ENCODE results near the gene RBPJL.

Gene RBPJL, protein sequence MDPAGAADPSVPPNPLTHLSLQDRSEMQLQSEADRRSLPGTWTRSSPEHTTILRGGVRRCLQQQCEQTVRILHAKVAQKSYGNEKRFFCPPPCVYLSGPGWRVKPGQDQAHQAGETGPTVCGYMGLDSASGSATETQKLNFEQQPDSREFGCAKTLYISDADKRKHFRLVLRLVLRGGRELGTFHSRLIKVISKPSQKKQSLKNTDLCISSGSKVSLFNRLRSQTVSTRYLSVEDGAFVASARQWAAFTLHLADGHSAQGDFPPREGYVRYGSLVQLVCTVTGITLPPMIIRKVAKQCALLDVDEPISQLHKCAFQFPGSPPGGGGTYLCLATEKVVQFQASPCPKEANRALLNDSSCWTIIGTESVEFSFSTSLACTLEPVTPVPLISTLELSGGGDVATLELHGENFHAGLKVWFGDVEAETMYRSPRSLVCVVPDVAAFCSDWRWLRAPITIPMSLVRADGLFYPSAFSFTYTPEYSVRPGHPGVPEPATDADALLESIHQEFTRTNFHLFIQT

DNA sequence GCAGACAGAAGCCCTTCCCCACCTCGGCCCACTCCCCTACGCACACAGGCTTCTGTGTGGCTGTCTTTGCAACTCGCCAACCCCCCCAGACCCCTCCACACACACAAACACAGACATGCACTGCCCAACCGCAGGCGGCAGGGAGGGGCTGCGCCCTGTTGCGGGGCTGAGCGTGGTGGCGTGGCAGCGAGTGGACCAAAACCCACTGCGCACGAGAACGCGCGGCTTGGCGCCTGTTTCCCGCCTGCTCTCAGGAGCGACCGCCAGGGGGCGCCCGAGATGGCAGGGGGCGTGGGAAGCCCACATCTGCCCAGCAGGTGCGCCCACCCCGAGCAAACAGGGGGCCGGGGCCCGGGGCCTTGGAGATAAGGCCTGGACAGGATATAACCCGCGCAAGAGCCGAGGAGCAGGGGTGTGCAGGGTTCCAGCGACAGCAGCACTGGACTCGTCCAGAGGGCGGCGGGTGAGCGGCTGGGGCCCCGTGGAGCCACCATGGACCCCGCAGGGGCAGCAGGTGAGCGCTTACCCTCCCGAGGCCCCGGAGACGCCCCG is at the start of gene RBPJL:
Gene RBPJL (plus strand): TSS at position 410 of the 552 bp plus-strand sequence. CDS start 83 bp downstream, at position 493.
- DNase-seq (ENCODE audit: low spot score) = peak; percentile 73

DNA sequence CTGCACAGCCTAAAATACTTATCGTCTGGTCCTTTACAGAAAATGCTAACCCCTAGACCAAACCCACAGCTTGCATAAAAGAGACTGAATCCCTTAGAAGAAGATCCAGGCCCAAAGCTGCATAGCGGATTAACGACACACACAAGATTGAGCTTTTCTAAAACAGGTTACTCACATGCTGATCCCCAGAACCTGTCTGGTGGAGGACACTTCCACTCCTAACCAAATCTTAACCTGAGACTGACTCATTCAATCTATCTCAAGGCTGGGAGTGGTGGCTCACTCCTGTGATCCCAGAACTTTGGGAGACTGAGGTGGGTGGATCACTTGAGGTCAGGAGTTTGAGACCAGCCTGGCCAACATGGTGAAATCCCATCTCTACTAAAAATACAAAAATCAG is 49.5 kb upstream of the RBPJL start:
- DNase-seq (ENCODE audit: low spot score) = no peak

DNA sequence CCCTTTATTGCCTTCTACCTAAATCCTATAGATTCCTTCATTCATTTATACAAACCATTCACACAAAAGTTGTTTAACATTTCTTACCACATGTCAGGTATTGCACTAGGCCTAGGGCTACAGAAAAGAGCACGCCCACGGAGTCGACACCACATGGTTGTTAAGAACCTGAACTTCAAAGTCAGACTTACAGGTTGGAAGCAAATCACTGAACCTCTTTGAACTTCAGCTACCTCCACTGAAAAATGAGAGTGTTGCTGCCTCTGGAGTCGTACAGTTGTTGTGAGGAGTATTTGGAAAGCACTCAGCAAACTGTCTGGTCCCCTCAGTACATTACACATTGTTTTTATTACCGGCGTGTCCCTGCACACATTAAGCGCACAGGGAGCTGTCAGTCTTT is 48.9 kb upstream of the RBPJL start:
- DNase-seq (ENCODE audit: low spot score) = no peak

DNA sequence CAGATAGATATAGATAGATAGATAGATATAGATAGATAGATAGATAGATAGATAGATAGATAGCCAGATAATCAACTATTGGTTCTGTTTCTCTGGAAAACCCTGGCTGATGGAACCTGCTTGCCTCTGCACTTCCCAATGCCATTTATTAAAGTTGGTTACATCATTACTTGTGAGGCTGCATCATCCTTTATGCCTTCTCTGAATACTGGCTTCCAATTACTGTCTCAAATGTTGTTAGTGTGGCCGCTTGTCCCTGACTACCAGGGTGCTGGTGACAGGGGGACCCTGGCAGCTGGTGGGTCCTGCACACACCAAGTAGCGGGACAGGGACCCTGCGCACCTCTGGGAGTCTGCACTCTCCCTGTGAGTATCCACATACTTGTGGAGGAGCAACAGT is 48.4 kb upstream of the RBPJL start:
- no peak for DNase-seq (ENCODE audit: low spot score)

DNA sequence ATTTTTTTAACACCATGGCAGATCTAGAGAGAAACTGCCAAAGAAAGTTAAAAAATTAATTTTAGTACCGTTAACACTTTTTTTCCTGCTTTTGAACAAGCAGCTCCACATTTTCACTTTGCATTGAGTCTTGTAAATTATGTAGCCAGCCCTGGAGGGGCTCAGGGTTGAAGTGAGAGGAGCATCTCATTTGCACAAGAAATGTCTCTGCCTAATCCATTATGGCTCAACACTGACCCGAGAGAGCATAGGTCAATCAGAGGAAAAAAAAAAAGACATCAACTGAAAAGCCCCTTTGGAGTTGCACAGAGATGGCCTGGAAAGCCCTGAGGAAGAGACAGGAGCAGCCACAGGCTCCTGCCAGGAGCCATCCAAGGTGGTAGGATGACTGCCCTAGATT is 48.0 kb upstream of the RBPJL start:
- DNase-seq (ENCODE audit: low spot score) = no peak

DNA sequence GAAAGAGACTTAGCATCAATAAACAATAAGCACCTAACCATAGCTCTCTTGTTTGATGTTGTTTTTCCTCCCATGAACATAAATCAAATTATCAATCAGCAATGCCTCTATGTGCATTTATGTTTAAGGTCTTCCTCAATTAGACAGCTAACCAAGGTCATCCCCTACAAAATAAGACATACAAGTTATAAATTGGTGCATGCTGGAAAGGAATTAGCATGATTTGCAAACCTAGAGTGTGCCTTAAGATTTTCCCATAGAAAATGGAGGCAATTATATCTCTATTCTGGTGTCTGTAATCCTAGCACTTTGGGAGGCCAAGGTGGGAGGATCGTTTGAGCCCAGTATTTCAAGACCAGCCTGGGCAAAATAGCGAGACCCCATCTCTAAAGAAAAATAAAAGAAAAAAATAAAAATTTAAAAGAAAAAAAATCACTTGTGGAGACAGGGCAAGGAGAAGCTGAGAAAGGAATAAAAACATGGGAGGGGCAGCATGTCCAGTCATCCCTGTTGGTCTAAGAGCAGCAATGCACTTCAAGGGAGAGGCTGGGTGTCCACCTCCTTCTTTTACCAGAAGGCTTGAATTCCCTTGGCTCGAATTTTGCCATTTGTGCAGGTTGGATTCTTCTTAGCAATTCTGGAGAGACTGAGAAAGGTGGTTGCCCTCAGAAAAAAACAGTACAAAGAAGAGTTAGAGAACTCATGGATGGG is 42.9 kb upstream of the RBPJL start:
- no peak for DNase-seq (ENCODE audit: low spot score)

DNA sequence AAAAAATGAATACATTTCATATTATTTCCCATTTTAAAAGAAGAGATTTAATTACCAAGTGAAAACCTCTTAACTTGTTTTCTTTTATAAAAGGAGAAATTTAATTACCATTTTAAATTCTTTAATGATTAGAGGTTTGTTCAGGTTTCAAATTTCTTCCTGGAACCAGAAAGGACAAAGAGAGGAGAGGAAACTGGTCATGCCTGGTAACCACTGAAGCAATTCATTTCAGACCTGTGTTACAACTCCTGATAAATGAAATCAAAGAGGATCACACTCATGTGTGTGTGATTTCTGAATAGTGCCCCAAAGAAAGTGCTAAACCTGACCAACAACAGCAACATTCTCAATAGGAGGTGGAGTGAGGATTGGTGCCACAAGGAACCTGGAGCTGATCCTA is 39.7 kb upstream of the RBPJL start:
- DNase-seq (ENCODE audit: low spot score) = no peak

DNA sequence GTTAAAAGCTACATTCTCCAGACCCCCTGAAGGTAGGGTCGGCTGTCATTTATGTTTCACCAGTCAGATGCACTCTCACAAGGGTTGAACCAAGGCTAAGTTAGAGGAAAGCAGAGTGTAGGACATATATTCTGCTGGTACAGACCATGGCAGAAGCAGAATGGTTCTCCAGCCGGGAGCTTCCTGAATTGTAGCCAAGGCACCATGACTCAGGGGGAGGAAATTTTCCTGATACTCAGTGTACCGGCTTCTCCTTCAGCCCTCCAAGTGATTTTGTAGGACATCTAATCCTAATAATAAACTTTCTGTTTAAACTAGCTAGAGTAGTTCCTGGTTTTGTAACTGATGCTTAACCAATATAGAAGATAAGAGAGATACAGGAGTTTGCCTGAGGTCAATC is 38.1 kb upstream of the RBPJL start:
- DNase-seq (ENCODE audit: low spot score) = no peak

DNA sequence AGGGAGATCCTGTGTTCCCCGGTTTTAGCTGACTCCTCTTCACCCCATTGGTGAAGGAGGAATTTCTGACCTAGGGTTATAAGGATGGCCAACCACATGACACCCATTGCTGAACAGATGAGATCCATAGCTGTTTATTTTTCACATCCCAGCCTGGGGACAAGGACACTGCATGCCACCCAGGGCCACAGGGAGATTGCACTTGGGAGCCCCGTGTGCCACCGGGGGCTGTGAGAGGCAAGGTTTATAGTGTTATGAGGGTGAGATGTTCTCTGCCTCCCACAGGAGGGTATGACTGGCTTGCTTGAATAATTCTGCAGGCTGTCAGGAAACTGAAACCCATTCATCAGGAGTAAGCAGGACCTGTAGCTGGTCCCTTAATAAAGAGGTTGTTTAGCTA is 37.6 kb upstream of the RBPJL start:
- no peak for DNase-seq (ENCODE audit: low spot score)

DNA sequence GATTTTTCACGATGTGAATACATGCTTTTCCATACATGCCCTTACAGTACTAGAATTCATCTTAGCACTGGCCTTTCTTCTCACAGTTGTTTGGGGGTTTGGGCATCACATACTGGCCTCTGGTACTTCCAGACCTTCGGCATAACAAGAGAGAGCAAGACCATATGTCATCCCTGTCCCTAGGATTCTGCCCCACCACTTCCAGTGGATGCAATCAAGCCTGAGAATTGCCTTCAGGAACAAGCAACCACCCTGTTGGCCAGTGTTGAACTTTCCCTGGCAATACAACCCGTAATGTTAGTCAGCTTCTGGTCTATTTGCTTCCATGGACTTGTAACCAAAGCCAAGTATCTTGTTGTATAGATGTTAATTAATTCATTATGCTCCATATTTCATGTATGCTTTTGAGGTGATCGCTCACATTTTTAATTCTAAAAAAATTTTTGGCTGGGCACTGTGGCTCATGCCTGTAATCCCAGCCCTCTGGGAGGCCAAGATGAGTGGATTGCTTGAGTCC is 36.8 kb upstream of the RBPJL start:
- DNase-seq (ENCODE audit: low spot score) = no peak

DNA sequence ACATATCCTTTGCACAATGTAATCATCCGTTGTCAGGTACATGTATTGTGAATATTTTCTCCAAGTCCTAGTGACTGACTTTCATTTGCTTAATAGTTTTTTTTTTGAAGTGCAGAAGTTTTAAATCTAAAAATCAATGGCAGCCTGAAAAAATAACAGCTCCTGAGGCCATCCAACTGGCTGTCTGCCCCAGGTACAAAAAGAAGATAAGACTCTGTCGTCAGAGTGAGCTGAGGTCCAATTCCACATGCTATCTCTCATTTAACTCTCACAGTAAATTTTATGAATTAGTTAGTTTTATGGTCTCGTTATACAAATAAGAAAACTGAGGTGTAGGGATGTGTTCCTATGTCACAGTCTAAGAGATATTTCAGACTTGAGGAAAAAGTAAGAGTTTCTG is 31.3 kb upstream of the RBPJL start:
- DNase-seq (ENCODE audit: low spot score) = no peak

DNA sequence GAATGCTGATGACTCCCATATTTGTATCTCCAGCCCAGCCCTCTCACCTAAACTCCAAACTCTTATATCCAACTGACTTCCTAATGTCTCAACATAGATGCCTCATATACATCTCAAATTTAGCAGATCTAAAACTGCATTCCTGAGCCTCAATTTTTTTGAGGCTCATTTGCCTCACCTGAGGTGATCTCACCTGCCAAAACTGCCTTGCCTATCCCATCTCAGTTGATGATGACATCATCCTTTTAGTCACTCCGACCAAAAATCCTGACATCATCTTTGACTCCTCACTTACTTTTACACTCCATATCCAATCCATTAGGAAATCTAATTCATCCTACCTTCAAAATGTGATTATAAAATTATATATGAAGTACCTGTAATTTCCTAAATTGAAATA is 26.6 kb upstream of the RBPJL start:
- DNase-seq (ENCODE audit: low spot score) = no peak

DNA sequence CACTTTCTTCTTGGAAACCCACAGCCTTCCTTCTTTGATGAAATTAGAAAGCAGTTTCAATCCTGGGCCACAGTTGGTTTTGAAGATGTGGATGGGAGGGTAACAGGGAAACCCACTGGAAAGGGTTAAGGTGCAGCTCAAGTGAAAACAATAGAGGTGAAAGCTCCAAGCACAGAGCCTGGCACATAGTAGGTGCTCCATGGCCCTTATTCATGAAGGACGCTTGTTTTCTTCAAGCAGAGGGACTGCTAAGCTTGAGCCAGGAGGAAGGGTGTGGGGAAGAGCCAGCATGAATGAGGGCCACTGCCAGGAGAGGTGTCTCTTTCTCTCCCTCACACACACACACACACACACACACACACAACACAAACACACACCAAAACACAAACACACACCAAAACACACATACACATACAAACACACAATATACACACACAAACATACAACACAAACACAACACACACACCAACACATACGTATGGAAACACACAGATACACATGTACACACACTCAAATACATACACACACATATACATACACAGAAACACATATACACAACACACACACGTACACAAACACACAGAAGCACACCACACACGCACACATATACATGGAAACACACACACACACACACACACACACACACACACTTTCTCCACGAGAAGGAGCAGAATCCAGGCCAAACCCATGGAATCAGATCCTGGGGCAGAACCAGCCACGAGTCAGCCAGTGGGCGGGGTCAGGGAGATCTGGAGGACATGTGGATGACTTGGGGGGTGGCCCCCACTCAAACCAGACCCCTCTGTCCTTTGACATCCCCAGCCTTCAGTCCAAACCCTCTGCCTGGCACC is 23.7 kb upstream of the RBPJL start:
- no peak for DNase-seq (ENCODE audit: low spot score)

DNA sequence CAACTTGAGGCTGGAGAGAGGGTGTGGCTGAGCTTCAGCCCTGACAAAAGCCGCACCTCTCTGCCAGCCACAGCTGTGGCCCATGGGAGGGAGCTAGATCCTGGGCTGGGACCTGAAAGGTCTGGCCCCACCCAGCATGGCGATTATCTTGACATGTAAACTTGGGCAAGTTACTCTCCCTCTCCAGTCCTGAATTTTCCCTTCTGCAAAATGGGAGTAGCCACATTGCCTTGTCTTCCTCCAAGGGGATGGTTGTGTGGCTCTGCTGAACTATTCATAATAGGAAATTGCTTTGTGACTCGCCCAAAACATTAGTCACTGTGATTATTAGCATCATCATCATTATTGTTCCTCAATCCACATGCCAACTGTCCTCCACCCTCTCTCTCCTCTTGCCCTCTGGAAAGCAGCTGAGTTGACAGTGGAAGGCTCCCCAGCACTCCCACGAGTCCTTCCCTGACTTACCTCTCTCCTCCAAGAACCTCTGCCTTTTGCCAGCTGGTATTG is 23.0 kb upstream of the RBPJL start:
- no peak for DNase-seq (ENCODE audit: low spot score)

DNA sequence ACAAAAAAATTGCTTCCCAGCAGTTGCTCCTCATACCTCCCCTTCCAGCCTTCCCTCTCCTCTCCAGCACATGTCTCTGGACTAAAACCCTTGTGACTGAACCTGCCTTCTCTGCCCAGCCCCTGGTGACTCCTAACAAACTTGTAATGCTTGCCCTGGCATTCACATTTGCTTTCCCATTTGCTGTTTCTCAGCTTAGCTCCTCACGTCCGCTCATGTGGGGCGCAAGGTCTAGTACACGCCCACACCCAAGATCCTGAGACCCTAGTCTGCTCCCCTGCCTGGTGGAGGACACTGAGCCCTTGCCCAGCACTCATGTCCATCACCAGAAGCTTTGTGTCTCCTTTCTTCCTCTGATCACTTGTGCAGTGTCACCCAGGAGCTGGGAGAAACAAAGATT is 18.3 kb upstream of the RBPJL start:
- DNase-seq (ENCODE audit: low spot score) = no peak

DNA sequence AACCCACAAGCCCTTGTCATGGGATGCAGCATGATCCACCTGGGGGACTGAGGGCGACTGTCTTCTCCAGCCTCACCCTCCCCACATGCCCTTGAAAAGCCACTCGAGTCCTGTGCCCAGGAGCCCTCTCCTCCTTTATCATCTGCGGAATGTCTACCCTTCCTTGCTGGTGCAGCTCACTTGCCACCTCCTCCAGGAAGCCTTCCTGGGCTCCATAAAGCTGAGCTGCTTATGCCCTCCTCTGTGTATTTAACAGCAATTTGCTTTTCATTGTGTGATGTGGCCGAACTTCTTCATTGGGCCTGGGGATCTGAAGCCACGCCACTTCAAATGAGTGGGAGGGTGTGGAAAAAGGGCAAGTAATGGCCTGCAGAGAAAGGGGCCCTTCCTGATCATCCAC is 17.8 kb upstream of the RBPJL start:
- no peak for DNase-seq (ENCODE audit: low spot score)

DNA sequence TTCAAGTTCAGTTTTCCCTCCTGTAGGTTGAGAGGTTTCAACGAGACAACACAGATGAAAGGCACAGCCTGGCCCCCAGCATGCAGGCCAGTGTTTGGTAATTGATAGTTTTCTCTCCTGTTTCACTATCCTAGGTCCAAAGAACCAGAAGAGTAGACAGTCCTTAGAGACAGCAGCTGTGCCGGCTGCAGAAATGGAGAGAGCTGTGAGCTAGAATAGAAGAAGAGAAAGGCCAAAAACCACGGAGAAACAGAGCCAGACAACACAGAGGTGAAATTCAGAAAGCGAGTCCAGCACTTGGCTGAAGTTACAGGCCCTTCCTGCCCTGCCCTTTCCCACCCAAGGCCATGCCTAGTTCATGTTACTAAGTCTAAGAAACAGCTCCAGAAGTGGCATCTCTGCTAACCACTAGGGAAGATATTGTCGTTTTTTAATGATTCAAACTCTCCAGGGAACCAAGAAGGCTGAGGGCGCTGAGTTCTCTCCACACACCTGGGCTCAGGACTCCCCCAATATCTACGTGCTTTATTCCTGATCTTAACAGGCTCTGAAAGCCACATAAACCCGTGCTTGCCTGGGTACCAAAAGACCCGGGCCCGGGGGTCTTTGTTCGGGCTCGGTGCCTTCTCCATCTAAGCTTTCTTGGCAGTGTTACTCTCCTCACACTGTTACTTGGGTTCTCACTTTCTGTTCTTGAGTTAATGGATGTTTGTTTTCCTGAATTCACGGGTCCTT is 16.5 kb upstream of the RBPJL start:
- no peak for DNase-seq (ENCODE audit: low spot score)

DNA sequence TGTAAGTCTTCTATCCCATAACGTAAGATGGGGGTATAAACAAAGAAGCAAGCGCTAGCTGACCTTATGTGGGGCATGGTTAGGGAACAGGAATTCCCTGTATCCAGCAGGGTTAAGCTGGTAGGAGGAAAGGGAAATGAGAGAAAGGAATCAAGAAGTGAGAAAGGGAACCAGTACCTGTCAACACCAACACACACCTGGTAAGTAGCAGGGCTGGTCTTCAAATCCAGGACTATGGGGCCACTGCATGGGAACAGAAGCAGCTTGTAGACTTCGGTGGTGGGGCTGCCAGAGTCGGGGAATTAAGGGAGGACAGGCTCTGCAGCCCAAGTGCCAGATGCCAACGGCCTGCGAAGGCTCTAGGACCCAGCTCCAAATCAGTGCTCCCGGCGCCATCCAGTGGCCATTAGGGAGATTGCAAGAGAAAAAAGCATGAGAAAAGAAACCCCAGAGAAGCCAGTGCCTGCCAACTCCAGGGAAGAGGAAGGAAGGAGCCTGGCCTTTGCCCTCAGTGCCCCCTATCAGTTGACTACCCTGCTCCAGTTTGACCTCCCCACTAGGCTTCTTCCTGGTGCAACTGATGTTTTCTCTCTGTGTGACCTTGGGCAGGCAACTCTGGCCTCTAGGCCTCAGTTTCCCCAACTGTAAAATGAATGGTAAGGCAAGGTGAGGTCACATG is 15.8 kb upstream of the RBPJL start:
- peak; percentile 85 for DNase-seq (ENCODE audit: low spot score)

DNA sequence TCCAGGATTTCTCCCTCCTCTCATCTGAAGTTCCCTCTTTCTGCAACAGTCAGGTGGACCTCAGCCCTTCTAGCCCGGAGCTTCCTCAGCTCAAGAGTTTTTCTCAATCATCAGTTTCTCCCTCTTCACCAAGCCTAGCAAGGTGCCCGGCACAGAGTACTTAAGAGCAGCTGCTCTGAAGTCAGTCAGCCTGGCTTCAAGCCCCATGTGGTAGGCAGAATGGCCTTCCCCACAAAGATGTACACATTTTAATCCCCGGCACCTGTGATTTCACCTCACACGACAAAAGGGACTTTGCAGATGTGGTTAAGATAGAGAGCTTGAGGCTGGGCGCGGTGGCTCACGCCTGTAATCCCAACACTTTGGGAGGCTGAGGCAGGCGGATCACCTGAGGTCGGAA is 15.1 kb upstream of the RBPJL start:
- DNase-seq (ENCODE audit: low spot score) = no peak

DNA sequence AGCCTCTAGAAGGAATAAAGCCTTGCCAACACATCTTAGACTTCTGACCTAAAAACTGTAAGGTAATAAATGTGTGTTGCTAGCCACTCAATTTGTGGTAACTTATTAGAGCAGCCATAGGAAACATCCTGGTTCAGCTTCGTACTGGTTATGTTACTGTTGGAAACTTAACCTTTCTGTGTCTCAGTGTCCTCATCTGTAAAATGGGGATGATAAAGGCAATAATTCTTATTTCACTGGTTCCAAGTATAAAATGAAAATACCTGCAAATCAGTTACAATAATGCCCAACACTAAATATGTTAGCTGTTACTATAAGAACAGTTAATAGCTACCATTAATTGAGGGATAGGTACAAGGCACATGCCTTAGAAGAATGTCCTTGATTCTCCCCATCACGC is 14.3 kb upstream of the RBPJL start:
- no peak for DNase-seq (ENCODE audit: low spot score)
